HepG2 (cell line): ENCODE data around the gene AKT2. TPM values are rescaled to one million over a fixed set of nuclear protein-coding genes. Genes with fewer than 3 reads are reported as not detected.

Source experiments
- CCAR2 ChIP-seq: fragments of 200-400 bp; formaldehyde crosslinking; optimal IDR thresholded peaks from 2 replicates; pipeline ENCODE3; 2018; ENCODE audit warnings: low read depth, mild to moderate bottlenecking, low read length, moderate library complexity
- CHD4 ChIP-seq: fragments of 200-600 bp; sonication (generic); IDR thresholded peaks from 2 replicates; pipeline ENCODE4 v1.7.0; 2017; ENCODE audit warnings: mild to moderate bottlenecking, low read length, borderline replicate concordance
- DNMT1 ChIP-seq: sonication (generic); formaldehyde crosslinking; IDR thresholded peaks from 2 replicates; pipeline ENCODE4 v1.5.1; 2020; ENCODE audit warnings: mild to moderate bottlenecking, missing genetic modification reagents
- DR1 ChIP-seq: sonication (generic); formaldehyde crosslinking; IDR thresholded peaks from 2 replicates; pipeline ENCODE4 v1.8.0; 2021; ENCODE audit warnings: mild to moderate bottlenecking, missing genetic modification reagents, inconsistent platforms
- ETV6 ChIP-seq: sonication (generic); formaldehyde crosslinking; conservative IDR thresholded peaks from 2 replicates; pipeline ENCODE4 v1.4.0; 2020; ENCODE audit warnings: missing genetic modification reagents
- HCFC1 ChIP-seq: fragments of 150-350 bp; IDR thresholded peaks from 2 replicates; pipeline ENCODE4 v1.6.1; 2014; ENCODE audit warnings: low read depth, low read length
- HNRNPH1 ChIP-seq: fragments of 200-400 bp; formaldehyde crosslinking; optimal IDR thresholded peaks from 2 replicates; pipeline ENCODE3; 2017; ENCODE audit warnings: mild to moderate bottlenecking, low read depth, low read length
- KAT8 ChIP-seq: IDR thresholded peaks from 2 replicates; pipeline ENCODE4 v1.6.1; 2016; ENCODE audit warnings: missing genetic modification reagents, missing compliant biosample characterization
- KDM1A ChIP-seq: IDR thresholded peaks from 2 replicates; pipeline ENCODE4 v1.6.1; 2016; ENCODE audit warnings: missing compliant biosample characterization
- KDM3A ChIP-seq: IDR thresholded peaks from 2 replicates; pipeline ENCODE4 v1.6.1; 2018; ENCODE audit warnings: low read depth, missing compliant biosample characterization
- KDM5B ChIP-seq: sonication (generic); formaldehyde crosslinking; IDR thresholded peaks from 2 replicates; pipeline ENCODE4 v1.4.0; 2020; ENCODE audit warnings: missing genetic modification reagents, mild to moderate bottlenecking, borderline replicate concordance
- LBX2 ChIP-seq: sonication (generic); formaldehyde crosslinking; IDR thresholded peaks from 2 replicates; pipeline ENCODE4 v1.5.0; 2020; ENCODE audit warnings: missing genetic modification reagents, mild to moderate bottlenecking, borderline replicate concordance
- MEIS2 ChIP-seq: sonication (generic); formaldehyde crosslinking; IDR thresholded peaks from 2 replicates; pipeline ENCODE4 v1.9.0; 2021; ENCODE audit warnings: mild to moderate bottlenecking, missing genetic modification reagents
- NFKB2 ChIP-seq: sonication (generic); formaldehyde crosslinking; IDR thresholded peaks from 2 replicates; pipeline ENCODE4 v1.4.0; 2020; ENCODE audit warnings: missing genetic modification reagents, borderline replicate concordance
- PRMT3 ChIP-seq: sonication (generic); formaldehyde crosslinking; IDR thresholded peaks from 2 replicates; pipeline ENCODE4 v1.8.1; 2022; ENCODE audit warnings: low read depth, mild to moderate bottlenecking, moderate library complexity, missing genetic modification reagents, borderline replicate concordance
- PTBP1 ChIP-seq: fragments of 200-400 bp; formaldehyde crosslinking; IDR thresholded peaks from 2 replicates; pipeline ENCODE4 v1.6.1; 2018; ENCODE audit warnings: low read length, low read depth; ENCODE audit not compliant: poor library complexity, severe bottlenecking
- RARG ChIP-seq: sonication (generic); formaldehyde crosslinking; IDR thresholded peaks from 2 replicates; pipeline ENCODE4 v1.4.0; 2020; ENCODE audit warnings: low read depth, mild to moderate bottlenecking, missing genetic modification reagents
- SCMH1 ChIP-seq: sonication (generic); formaldehyde crosslinking; IDR thresholded peaks from 2 replicates; pipeline ENCODE4 v1.9.0; 2021; ENCODE audit warnings: missing genetic modification reagents, mild to moderate bottlenecking, borderline replicate concordance
- TBX3 ChIP-seq: fragments of 450-650 bp; IDR thresholded peaks from 2 replicates; pipeline ENCODE4 v1.6.1; 2017; ENCODE audit warnings: antibody characterized with exemption, mild to moderate bottlenecking, inconsistent platforms, borderline replicate concordance
- TFDP2 ChIP-seq: sonication (generic); formaldehyde crosslinking; IDR thresholded peaks from 2 replicates; pipeline ENCODE4 v1.4.0; 2020; ENCODE audit warnings: missing genetic modification reagents
- THYN1 ChIP-seq: sonication (generic); formaldehyde crosslinking; IDR thresholded peaks from 2 replicates; pipeline ENCODE4 v1.8.1; 2023; ENCODE audit warnings: low read depth, mild to moderate bottlenecking, moderate library complexity, missing genetic modification reagents, borderline replicate concordance
- TRIM22 ChIP-seq: fragments of 450-650 bp; IDR thresholded peaks from 2 replicates; pipeline ENCODE4 v1.6.1; 2017
- XRCC5 ChIP-seq: fragments of 200-400 bp; formaldehyde crosslinking; optimal IDR thresholded peaks from 2 replicates; pipeline ENCODE3; 2017; ENCODE audit warnings: mild to moderate bottlenecking, low read length
- ZFAT ChIP-seq: sonication (generic); formaldehyde crosslinking; conservative IDR thresholded peaks from 2 replicates; pipeline ENCODE4 v1.8.1; 2023; ENCODE audit warnings: missing genetic modification reagents, inconsistent platforms
- ZNF10 ChIP-seq: sonication (generic); formaldehyde crosslinking; IDR thresholded peaks from 2 replicates; pipeline ENCODE4 v1.4.0; 2020; ENCODE audit warnings: mild to moderate bottlenecking, low read depth, missing genetic modification reagents, borderline replicate concordance
- ZNF329 ChIP-seq: sonication (generic); formaldehyde crosslinking; IDR thresholded peaks from 2 replicates; pipeline ENCODE4 v1.9.0; 2021; ENCODE audit warnings: low read depth, mild to moderate bottlenecking, missing genetic modification reagents
- ZNF343 ChIP-seq: sonication (generic); formaldehyde crosslinking; IDR thresholded peaks from 2 replicates; pipeline ENCODE4 v1.4.0; 2020; ENCODE audit warnings: mild to moderate bottlenecking, missing genetic modification reagents
- ZNF598 ChIP-seq: sonication (generic); formaldehyde crosslinking; IDR thresholded peaks from 2 replicates; pipeline ENCODE4 v1.5.1; 2020; ENCODE audit warnings: mild to moderate bottlenecking, missing genetic modification reagents, borderline replicate concordance
- ZNF629 ChIP-seq: sonication (generic); formaldehyde crosslinking; conservative IDR thresholded peaks from 2 replicates; pipeline ENCODE4 v1.5.0; 2020; ENCODE audit warnings: missing genetic modification reagents
- polyA plus RNA-seq, 8 experiments: library from polyadenylated mRNA; depleted of rRNA in 3 of 8; stranded (reverse) in 7 of 8; unstranded in 1 of 8; fragments of >200 nt; fragmentation: Illumina TruSeq in 4 of 8; extraction: Trizol in 4 of 8; gene quantifications; 2 replicates each; pipeline versions ENCODE4 v1.2.1 to v1.2.3, GENCODE V29; 2011 to 2016; ENCODE audit warnings: low read depth in 4 of 8, missing spikeins in 1 of 8, mixed read lengths in 1 of 8; ENCODE audit not compliant: insufficient read depth in 1 of 8
- total RNA-seq, 5 experiments: library from RNA; depleted of rRNA; stranded (reverse); fragments of >200 nt; fragmentation: Illumina TruSeq; extraction: Trizol; gene quantifications; 2 replicates each; pipeline ENCODE4 v1.2.3, GENCODE V29; 2016; ENCODE audit warnings: low read depth in 1 of 5

AKT2 gene
- total and polyA plus RNA-seq, 2 of the 13 experiments (the other 11 are each of a cell fraction or from before 2014, with no cell fraction given), result 82.1 to 173 TPM

GRCh38 chr19:40283414-40284250, 1.5 kb downstream of the AKT2 start (continued):
- no peak for TF ChIP-seq TRIM22
- TF ChIP-seq TFDP2 (CRISPR knock-in tag), result no peak
- peak; percentile 83; the same call in 1 of the 2 replicates for TF ChIP-seq ZNF598
- 0 out of 2 replicates have a peak, but pooled peaks have one; percentile 44 for TF ChIP-seq ZNF343
- 0 out of 2 replicates have a peak, but pooled peaks have one; percentile 18 for TF ChIP-seq KAT8 (CRISPR knock-in tag)
- peak; percentile 4 for TF ChIP-seq XRCC5
- TF ChIP-seq PRMT3, result no peak
- no peak for TF ChIP-seq DR1
- TF ChIP-seq CHD4, result no peak
- no peak for TF ChIP-seq PTBP1
- no peak for TF ChIP-seq KDM1A (CRISPR knock-in tag)
- no peak for TF ChIP-seq LBX2 (CRISPR knock-in tag)
- TF ChIP-seq RARG (CRISPR knock-in tag), result no peak
- no peak for TF ChIP-seq HNRNPH1
- no peak for TF ChIP-seq ZNF10 (CRISPR knock-in tag)
- TF ChIP-seq MEIS2, result no peak
- no peak for TF ChIP-seq TBX3
- TF ChIP-seq DNMT1 (CRISPR knock-in tag), result peak; percentile 87; the same call in 1 of the 2 replicates
- TF ChIP-seq HCFC1, result no peak
- TF ChIP-seq ZNF629, result 0 out of 2 replicates have a peak, but pooled peaks have one; percentile 14
- TF ChIP-seq KDM5B, result no peak; the same call in 1 of the 2 replicates
- no peak for TF ChIP-seq ZFAT (CRISPR knock-in tag)
- no peak for TF ChIP-seq THYN1 (CRISPR knock-in tag)
- TF ChIP-seq NFKB2 (CRISPR knock-in tag), result no peak
- TF ChIP-seq CCAR2, result no peak
- peak; percentile 86 for TF ChIP-seq ZNF329 (CRISPR knock-in tag)
- TF ChIP-seq ETV6, result no peak
- no peak for TF ChIP-seq KDM3A (CRISPR knock-in tag)
- no peak for TF ChIP-seq SCMH1 (CRISPR knock-in tag)
